Kidney tubule cell (primary cell): ENCODE data around the gene ACOT6.
"Not testable (repeated sequence)": the region's sequence is repeated elsewhere in the genome, so short reads cannot be mapped to it uniquely, and the experiment has no call there.

Experiments
- DNase-seq: peaks from one replicate; pipeline ENCODE4 v3.0.0-alpha.2; 2018; ENCODE audit warnings: low spot score

Gene ACOT6, protein sequence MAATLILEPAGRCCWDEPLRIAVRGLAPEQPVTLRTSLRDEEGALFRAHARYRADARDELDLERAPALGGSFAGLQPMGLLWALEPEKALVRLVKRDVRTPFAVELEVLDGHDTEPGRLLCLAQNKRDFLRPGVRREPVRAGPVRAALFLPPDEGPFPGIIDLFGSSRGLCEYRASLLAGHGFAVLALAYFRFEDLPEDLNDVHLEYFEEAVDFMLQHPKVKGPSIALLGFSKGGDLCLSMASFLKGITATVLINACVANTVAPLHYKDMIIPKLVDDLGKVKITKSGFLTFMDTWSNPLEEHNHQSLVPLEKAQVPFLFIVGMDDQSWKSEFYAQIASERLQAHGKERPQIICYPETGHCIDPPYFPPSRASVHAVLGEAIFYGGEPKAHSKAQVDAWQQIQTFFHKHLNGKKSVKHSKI

DNA sequence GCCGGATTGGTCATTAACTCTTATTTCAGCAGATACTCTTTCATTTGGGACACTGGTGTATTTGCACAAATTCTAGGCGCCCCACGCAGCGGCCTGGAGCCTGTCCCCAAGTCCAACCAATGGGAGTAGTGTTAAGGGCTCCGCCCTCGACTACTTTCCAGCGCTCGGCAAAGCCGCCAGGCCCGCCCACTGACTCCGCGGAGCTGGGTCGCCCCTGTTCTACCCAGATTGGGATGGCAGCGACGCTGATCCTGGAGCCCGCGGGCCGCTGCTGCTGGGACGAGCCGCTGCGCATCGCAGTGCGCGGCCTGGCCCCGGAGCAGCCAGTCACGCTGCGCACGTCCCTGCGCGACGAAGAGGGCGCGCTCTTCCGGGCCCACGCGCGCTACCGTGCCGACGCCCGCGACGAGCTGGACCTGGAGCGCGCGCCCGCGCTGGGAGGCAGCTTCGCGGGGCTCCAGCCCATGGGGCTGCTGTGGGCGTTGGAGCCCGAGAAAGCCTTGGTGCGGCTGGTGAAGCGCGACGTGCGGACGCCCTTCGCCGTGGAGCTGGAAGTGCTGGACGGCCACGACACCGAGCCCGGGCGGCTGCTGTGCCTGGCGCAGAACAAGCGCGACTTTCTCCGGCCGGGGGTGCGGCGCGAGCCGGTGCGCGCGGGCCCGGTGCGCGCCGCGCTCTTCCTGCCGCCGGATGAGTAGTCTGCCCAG, at the start of gene ACOT6:
ACOT6 (plus strand) TSS at position 179 of the 707 bp plus-strand sequence; CDS start at position 234, 55 bp downstream.
- DNase-seq = peak; percentile 77

DNA sequence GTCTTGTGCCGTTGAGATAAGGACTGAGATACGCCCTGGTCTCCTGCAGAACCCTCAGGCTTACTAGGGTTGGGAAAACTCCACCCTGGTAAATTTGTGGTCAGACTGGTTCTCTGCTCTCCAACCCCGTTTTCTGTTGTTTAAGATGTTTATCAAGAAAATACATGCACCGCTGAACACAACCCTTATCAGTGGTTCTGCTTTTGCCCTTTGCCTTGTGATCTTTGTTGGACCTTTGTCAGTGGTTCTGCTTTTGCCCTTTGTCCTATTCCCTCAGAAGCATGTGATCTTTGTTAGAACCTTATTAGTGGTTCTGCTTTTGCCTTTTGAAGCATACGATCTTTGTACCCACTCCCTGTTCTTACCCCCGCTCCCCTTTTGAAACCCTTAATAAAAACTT, 49.6 kb upstream of the ACOT6 start:
- not testable (repeated sequence) for DNase-seq

DNA sequence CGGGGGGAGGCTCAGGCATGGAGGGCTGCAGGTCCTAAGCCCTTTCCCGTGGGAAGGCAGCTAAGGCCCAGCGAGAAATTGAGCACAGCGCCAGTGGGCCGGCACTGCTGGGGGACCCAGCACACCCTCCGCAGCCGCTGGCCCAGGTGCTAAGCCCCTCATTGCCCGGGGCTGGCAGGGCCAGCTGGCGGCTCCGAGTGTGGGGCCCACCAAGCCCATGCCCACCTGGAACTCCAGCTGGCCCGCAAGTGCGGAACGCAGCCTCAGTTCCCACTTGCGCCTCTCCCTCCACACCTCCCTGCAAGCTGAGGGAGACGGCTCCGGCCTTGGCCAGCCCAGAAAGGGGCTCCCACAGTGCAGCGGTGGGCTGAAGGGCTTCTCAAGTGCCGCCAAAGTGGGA, 45.9 kb upstream of the ACOT6 start:
- not testable (repeated sequence) for DNase-seq

DNA sequence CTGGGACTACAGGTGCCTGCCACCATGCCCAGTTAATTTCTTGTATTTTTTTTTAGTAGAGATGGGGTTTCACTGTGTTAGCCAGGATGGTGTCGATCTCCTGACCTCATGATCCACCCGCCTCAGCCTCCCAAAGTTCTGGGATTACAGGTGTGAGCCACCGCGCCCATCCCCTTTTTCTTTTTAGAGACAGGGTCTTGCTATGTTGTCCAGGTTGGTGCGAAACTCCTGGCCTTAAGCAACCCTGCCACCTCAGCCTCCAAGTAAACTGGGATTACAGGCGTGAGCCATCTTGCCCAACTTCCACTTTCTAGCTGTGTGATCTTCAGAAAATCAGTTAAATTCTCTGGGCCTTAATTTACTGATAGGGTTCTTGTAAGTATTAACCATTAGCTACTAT, 45.4 kb upstream of the ACOT6 start:
- not testable (repeated sequence) for DNase-seq

DNA sequence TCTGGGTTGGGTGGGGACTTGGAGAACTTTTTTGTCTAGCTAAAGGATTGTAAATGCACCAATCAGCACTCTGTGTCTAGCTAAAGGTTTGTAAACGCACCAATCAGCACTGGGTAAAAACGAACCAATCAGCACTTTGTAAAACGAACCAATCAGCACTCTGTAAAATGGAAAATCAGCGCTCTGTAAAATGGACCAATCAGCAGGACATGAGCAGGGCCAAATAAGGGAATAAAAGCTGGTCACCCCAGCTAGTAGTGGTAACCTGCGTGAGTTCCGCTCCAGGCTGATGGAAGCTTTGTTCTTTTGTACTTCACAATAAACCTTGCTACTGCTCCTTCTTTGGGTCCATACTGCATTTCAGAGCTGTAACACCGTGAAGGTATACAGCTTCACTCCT, 45.0 kb upstream of the ACOT6 start:
- DNase-seq = no peak

DNA sequence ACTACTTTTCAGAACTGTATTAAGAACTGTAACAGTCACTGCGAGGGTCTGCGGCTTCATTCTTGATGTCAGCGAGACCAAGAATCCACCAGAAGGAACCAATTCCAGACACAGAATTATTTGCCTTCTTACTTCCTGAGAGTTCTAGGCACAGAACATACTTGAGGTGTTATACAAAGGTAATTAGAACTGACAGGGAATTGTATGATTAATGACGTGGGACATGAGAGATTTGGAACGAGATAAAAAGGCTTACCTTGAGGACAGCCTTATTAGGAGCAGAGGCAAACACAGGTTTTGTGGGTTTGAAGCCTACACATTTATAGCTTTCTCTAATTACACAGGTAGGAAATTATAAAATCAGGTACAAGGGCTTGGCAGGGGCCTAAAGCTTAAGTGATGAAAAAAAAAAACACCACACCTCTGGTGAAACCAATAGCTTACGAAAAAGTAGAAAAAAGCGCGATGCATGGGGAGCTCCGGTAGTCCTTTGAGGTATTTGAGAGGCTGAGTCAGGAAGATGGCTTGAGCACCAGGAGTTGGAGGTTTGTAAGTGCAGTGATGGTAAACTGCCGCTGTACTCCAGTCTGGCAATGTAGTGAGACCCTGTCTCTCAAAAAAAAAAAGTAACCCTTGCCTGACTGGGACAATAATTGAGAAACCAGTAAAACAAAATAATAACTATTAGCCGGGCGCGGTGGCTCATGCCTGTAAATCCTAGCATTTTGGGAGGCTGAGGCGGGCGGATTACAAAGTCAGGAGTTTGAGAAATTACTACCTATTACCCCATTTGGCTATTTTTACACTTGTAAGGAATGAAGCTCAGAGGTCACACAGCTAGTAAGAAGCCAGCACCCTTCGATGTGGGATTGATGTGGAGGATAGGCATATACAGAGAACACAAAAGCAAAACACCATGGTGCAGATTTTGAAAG, 44.1 kb upstream of the ACOT6 start:
- DNase-seq = peak; percentile 60

DNA sequence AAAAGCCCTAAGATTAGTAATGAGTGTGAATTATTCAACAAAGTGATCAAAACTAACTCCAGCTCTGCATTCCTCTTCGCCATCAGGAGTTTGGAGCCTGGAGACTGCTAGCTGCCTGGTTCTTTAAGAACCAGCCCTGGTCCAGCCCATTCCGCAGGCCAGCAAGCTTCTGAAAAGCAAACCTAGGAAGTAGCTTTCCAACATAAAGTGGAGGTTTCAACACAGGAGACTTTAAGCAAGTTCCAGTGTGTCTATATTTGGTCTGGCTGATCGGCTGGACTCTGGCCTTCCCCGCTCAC, 43.5 kb upstream of the ACOT6 start:
- DNase-seq = not testable (repeated sequence)

DNA sequence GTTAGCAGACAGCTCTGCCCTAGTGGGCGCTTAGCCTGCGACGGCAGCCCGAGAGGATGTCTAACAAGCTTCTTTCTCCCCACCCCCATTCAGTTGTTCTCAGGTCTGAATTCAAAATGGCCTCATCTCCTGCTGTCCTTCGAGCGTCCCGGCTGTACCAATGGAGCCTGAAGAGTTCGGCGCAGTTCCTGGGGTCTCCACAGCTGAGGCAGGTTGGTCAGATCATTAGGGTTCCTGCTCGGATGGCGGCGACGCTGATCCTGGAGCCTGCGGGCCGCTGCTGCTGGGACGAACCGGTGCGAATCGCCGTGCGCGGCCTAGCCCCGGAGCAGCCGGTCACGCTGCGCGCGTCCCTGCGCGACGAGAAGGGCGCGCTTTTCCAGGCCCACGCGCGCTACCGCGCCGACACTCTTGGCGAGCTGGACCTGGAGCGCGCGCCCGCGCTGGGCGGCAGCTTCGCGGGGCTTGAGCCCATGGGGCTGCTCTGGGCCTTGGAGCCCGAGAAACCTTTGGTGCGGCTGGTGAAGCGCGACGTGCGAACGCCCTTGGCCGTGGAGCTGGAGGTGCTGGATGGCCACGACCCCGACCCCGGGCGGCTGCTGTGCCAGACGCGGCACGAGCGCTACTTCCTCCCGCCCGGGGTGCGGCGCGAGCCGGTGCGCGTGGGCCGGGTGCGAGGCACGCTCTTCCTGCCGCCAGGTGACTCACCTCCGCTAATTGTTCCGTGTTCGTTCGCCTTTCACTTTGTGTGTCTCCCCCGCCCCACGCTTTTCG, 42.9 kb upstream of the ACOT6 start, which contains the start of gene ACOT2:
ACOT2 (plus strand) TSS at position 29 of the 774 bp plus-strand sequence; CDS start at position 57, 28 bp downstream.
- peak; percentile 82 for DNase-seq

DNA sequence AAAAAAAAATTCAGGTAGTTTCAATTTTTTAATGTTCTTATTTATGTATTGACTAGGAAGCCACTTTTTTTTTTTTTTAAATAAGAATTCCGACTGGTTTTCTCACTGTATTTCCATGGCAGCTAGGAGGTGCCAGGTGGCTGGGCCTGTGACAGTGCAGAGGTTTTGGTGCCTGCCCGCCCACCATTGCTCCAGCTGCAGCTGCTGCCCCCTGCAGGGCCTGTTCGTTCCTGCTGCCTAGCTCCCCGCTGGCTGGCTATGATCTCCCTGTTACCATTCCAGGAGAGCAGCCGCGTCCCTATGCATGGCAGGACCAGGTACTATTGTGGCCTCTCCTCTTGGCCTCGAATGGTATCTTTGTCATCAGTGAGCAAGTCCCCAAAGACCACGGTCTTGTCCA, 41.4 kb upstream of the ACOT6 start:
- peak; percentile 46 for DNase-seq

DNA sequence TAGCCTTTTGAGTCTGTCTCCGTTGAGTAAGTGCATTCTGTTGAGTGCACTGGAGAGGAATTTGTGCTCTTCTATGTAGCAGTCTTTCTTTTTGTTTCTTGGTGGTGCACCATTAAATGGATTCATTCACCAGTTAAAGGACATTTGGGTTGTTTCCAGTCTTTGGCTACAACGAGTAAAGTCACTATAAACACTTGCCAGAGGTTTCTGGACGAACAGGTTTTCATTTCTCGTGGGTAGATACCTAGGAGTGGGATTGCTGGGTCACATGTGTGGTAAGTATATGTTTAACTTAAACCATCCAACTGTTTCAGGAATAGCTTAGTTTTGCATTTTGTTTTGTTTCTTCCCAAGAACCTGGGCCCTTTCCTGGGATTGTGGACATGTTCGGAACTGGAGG, 39.3 kb upstream of the ACOT6 start:
- DNase-seq = not testable (repeated sequence)

DNA sequence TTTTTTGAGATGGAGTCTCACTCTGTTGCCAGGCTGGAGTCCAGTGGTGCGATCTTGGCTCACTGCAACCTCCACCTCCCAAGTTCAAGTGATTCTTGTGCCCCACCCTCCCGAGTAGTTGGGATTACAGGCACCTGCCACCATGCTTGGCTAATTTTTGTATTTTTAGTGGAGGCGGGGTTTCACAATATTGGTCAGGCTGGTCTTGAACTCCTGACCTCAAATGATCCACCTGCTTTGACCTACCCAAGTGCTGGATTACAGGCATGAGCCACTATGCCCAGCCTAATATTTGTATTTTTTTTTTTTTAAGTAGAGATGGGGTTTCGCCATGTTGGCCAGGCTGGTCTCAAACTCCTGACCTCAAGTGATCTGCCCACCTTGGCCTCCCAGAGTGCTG, 38.6 kb upstream of the ACOT6 start:
- not testable (repeated sequence) for DNase-seq

DNA sequence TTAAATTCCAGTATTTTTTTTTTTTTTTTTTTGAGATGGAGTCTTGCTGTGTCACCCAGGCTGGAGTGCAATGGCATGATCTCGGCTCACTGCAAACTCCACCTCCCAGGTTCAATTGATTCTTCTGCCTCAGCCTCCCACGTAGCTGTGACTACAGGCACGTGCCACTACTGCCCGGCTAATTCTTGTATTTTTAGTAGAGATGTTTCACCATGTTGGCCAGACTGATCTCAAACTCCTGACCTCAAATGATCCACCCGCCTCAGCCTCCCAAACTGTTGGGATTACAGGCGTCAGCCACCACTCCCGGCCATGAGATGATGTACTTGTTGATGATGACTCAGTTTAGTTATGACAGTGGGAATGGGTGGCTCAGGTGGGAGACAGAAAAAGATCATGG, 38.1 kb upstream of the ACOT6 start:
- not testable (repeated sequence) for DNase-seq

DNA sequence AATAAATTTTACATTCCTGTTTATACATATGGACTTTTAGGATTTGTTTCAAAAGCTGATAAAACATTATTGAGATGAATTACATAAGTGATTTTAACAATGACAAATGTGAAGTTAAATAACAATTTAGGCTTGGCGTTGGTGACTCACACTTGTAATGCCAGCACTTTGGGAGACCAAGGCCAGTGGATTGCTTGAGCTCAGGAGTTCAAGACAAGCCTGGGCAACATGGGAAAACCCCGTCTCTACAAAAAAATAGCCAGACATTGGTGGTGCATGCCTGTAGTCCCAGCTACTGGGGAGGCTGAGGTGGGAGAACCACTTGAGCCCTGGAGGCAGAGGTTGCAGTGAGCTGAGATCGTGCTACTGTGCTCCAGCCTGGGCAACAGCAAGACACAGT, 35.9 kb upstream of the ACOT6 start:
- DNase-seq = no peak

DNA sequence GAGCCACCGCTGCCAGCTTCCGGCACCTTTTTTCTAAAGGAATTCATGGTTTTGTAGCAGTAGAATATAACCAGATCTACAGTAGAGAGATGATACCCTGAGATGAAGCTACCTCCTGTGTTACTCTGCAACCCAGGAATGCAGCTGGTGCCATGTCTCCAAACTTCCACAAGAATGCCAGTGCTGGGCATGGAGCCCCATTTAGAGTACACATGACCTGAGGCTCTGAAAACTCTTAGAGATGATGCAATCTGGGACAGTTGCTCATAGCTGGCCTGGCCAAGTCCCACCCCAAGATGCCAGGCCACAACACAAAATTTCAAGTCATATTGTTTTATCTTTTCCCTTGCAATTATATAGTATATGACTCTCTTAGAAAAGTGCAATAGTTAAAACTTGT, 35.1 kb upstream of the ACOT6 start:
- not testable (repeated sequence) for DNase-seq

DNA sequence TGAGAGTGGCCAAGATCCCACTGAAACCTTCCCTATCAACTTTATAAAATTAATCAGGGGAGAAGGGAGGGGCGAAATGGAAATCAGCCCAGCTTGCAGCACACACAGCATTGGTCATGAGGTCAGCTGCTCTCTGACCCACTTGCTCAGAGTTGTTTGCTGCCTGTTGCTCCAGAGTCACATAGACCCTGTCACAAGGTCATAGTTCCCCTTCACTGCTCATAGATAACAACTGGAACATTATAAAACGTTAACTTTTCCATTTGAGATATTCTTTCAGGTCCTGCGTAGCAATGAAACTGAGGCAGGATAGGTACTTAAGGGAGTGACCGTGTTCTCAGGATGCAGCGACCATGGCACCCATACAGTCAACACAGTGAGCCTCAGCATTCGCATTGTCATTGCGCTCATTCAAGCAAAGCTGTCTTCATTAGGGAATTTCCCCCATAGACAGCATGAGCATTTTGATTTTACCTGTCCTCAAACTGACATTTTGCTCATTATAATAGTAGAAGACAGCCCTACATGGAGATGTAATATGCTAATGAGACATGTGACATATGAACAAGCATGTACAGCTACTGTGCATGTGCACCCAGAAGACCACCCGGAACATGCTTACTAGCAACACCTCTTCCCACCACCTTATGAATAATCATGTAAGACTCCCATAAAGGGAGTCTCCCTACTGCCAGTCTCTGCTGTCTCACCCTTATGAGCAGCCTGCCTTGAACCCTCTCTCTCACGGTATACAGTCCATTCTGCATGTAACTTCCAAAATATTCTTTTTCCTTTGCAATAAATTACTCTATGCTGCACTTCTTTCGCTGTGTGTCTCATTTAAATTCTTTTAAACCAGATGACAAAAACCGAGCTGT, 30.0 kb upstream of the ACOT6 start:
- DNase-seq = peak; percentile 30

DNA sequence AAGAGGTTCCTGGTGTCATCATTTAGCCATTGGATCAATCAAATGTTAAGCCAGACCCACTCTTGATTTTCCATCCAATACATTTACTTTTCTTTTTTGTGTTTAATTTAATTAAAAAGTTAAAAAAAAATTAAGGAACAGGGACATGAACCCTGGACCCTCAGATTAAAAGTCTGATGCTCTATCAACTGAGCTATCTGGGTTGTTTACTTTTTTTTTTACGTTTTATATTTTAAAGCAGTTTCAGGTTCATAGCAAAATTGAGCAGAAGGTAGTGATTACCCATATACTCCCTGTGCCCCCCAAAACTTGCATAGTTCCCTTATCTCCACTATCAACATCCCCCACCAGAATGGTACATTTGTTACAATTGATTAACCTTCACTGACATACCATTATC, 23.6 kb upstream of the ACOT6 start:
- DNase-seq = no peak

DNA sequence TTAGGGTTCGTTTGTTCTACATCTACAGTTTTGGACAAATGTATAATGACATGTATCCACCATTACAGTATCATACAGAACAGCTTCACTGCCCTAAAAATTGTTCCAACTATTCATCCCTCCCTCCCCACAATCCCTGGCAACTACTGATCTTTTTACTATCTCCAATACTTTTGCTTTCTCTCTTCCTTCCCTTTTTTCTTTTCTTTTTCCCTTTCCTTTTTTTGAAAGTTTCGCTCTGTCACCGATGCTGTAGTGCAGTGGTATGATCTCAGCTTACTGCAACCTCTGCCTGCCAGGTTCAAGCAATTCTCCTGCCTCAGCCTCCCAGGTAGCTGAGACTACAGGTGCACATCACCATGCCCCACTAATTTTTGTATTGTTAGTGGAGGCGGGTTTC, 23.2 kb upstream of the ACOT6 start:
- no peak for DNase-seq

DNA sequence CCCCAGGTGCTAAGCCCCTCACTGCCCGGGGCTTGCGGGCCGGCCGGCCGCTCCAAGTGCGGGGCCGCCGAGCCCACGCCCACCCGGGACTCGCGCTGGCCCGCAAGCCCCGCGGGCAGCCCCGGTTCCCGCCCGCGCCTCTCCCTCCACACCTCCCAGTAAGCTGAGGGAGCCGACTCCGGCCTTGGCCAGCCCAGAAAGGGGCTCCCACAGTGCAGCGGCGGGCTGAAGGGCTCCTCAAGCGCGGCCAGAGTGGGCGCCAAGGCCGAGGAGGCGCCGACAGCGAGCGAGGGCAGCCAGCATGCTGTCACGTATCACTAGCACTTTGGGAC, 21.7 kb upstream of the ACOT6 start:
- not testable (repeated sequence) for DNase-seq

DNA sequence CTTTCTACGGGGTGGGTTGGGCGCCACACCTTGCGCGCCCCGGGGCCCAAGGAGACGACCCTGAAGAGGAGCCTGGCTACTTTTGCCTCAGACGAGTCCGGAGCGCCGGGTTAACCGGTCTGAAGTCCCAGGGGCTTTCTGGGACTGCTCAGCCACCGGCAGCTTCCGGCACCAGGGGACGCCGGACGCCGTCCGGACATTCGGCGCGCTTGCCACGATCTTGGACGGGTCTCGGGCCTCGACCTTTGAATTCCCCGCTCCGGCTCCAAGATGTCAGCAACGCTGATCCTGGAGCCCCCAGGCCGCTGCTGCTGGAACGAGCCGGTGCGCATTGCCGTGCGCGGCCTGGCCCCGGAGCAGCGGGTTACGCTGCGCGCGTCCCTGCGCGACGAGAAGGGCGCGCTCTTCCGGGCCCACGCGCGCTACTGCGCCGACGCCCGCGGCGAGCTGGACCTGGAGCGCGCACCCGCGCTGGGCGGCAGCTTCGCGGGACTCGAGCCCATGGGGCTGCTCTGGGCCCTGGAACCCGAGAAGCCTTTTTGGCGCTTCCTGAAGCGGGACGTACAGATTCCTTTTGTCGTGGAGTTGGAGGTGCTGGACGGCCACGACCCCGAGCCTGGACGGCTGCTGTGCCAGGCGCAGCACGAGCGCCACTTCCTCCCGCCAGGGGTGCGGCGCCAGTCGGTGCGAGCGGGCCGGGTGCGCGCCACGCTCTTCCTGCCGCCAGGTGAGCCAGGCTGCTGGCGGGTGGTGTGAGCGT, 20.4 kb upstream of the ACOT6 start, which contains the start of gene ACOT4:
ACOT4 (plus strand) TSS at position 184 of the 760 bp plus-strand sequence; CDS start at position 271, 87 bp downstream.
- peak; percentile 45 for DNase-seq

DNA sequence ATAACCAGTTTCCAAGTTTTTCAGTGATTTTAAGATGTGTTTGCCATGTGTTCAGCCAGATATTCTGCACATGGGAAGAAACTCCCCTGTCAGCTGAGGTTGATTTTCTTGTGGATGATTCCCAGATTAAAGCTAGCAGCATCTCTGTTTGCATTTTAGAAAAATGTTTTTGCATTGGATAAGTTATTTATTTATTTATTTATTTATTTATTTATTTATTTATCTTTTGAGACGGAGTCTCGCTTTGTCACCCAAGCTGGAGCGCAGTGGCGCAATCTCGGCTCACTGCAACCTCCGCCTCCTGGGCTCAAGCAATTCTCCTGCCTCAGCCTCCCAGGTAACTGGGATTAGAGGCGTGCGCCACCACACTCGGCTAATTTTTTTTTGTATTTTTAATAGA, 17.8 kb upstream of the ACOT6 start:
- no peak for DNase-seq
